ENCODE results near the gene RPS24.
"Not testable (repeated sequence)": the region's sequence is repeated elsewhere in the genome, so short reads cannot be mapped to it uniquely, and the experiment has no call there.

The RPS24 gene

DNA sequence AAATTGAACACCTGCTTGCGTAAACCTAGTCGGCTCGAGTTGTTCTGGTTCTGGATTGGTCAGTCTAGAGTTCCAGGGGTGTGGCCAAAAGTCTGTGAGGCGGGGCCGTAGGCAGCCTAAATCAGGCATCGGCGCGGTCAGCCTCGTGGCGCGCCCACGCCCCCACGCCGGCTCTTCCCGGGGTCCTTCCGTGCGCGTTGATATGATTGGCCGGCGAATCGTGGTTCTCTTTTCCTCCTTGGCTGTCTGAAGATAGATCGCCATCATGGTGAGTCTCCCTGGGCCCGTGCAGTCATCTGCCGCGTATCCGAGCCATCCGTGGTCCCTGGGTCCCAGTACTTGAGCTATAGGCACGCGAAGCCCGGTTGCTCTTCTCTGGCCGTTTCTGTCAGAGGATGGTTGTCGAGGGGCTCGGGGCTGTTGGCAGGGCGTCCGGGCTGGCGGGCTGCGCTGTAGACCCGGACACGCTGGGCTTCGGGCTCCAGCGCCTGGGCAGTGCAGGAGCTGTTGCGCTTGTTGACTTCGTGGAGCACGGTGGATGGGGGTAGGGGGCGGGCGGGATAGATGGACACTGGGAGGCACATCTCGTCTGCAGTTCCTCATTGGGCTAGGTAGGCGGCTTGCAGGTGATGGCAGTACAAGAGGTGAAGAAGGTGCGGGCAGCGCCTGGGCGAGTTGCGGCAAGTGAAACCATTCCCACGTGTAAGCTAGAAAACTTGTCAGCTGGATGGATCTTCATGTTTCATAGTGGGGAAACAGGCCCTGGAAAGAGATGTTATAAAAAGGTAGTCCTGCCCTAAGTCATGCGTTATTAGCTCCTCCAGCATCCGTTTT, at the start of gene RPS24:
Gene RPS24 (plus strand): TSS at position 227 of the 834 bp plus-strand sequence. CDS start 39 bp downstream, at position 266.
- DNase-seq, result peak; percentile 88

DNA sequence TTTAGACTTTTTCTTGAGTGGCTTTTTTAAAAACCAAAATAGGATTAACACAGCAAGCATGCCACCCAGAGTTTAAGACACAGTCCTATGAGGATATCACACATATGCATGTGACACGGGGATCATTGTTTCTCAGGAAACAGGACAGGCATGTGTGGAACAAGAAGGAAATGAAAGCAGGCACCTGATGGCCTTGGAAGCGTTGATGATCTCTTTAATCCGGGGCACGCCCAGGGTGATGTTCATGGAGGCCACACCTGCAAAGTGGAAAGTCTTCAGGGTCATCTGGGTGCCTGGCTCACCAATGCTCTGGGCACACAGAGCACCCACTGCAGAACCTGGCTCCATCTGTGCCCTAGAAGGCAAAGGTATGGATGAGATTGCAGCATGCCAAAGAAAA, 48.7 kb upstream of the RPS24 start:
- DNase-seq, result no peak

DNA sequence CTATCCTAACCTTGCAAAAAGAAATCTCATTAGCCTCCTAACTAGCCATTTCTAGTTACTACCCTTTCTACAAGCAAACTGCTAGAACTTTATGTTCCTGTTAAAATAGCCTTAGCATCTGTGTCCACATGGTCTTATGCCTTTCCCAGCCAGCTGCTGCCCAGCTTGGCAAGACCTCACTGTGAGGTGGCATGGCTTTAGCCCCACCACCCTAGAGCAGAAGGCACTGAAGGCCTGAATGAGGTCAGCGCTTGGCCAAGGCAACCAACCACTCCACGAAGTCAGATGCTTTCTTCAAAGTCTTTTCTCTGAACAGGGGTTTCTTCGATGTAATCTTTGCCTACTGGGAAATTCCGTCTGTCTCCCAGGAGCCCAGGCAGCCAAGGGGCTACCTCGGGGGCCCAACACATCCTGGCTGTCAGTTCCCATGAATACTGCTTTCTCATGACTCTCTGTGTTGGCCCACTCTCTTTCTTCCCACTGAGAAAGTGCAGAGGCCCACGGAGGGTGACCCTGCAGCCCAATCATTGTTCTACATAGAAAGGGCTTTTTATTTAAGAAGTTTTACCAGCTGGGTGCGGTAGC, 45.9 kb upstream of the RPS24 start:
- DNase-seq, result no peak

DNA sequence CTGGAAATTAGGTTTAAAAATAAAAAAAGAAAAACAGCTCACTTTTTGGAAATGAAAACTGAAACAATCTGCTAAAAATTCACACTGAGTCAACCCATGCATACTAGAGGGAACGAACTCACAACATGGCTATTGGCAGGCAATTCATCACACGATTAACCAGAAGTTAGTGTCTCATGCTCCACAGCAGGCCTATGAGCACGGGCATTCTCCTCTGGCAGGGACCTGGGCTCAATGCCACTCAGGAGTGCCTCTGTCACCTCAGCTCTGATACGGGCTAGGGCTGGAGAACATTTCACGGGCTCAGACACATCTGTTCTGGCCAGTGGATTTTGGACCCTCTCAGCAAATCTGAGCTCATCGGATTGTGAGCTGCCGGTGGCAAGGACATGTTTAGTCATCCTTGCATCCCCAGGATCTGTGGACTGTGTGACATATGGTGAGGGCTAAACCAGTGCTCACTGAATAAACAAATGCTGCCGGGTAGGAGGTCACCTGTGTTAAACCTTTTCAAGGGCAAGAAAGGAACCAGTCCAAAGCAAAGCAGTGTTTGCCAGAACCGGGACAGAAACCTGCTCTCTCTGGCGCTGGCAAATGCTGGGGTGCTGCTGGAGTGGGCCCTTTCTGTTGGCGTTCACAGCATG, 44.5 kb upstream of the RPS24 start:
- no peak for DNase-seq

DNA sequence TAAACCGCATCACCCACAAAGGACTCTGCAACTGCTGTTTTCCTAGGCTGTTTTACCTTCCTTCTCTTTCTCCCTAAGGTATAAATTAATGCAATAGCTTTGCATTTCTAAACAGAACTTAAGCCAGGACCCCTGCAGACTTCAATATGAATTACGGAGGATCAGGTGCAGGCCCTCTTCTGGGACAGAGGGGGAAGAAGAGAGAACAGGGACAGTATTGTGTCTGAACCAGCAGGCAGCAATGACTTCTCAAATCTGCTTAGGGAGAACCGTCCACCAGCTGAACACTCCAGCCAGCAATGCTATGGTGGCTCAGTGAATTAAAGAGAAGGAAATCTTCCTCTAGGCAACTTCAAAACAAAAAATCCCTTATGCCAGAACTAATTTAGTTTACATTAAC, 40.0 kb upstream of the RPS24 start:
- DNase-seq, result no peak

DNA sequence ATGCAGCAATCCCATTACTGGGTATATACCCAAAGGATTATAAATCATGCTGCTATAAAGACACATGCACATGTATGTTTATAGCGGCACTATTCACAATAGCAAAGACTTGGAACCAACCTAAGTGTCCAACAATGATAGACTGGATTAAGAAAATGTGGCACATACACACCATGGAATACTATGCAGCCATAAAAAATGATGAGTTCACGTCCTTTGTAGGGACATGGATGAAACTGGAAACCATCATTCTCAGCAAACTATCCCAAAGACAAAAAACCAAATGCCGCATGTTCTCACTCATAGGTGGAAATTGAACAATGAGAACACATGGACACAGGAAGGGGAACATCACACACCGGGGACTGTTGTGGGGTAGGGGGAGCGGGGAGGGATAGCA, 34.9 kb upstream of the RPS24 start:
- DNase-seq, result not testable (repeated sequence)

DNA sequence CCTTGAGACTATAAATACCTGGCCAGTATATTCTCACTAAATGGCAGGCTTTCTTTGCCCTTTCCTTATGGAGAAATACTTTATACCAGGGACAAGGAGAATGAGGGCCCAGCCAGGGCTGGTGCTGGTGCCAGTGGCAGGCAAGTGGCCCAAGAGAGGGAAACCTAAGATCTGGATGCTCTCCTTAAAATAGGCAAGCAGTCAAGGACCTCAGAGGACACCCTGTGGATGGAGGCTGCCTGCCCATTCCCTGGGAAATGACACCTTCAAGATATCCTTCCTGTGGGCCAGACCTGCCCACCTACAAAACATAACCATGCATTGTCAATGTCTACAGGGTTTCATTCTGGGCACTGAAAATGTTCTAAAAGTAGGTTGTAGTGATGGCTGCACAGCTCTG, 33.5 kb upstream of the RPS24 start:
- DNase-seq, result no peak

DNA sequence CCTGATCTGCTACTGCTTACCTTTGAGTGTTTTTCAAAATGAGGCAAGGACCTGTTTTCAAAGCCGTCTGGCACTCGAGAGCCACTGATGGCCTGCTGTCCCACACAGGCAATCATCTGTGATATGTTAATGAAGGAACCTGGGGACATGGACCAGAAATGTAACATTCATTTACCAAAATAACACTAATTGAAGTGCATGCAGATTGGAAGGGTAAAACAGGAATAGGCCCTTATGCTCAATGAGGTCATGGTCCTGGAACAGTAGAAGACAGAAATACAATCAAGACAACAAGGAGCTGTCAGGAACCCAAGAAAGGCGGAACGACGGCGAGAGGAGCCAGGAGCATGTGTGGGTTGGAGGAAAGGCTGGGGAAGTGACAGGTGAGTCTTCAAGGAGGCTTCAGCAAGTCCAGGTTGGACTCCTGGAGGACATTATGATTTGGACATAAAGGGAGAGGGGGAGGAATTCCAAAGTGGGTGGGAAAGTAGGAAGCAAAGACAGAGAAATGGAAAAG, 32.6 kb upstream of the RPS24 start:
- DNase-seq, result no peak

DNA sequence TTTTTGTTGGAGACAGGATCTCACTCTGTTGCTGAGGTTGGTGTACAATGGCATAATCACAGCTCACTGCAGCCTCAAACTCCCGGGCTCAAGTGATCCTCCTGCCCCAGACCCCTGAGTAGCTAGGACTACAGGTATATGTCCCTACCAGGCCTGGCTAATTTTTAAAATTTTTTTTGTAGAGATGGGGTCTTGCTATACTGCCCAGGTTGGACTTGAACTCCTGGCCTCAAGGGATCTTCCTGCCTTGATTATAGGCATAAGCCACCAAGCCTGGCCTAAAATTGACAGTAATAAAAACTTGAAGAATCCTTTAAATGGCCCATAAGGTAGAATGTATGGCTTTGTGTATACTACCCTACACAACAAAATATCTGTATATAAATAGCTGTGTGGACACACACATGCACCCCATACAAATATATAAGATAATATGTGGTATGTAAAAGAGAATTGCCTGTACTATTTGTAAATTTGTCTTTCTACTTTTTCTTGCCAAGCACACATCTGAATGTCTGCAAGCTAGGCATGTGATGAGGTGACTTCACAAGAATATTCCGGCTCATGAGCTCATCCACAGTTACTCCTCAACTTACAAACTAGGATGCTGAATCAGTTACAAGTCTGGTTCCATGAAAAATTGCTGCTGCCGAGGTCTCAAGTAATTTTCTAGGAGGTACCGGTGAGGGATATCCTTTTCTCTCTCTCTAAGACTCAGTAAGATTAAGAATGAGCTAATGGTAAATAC, 30.9 kb upstream of the RPS24 start:
- no peak for DNase-seq

DNA sequence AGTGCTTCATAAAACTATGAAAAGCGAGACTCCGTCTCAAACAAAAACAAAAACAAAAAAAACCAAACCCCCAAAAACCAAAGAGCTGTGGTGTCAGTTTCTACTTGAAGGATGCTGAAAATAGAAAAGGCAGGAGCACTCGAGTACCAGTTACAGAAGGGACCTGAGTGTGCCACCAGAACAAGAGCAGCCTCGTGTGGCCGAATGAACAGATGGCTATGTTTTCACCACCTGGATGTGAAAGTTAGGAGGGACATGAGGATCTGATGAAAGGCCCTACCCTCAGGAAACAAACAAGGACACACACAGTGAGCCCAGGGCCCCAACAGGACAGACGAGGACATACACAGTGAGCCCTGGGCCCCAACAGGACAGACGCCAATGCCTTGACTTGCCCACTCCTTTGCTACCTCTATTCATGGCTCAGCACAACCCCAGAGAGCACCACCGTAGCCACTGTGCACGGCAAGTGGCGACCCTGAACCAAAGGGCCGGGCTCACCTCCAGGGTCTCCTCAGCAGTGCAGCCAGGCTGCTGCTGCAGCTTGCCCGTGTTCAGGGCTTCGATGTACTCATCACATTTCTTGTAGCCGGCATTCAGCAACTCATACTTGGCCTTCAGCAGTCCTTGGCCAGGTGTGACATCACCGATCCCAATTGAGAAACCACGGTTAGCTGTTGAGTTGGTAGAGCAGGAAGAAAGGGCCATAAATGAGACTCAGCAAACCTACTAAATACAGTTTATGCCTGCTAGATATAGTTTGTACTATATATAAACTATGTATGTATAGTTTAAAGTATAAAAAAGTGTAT, 29.2 kb upstream of the RPS24 start:
- DNase-seq, result no peak

DNA sequence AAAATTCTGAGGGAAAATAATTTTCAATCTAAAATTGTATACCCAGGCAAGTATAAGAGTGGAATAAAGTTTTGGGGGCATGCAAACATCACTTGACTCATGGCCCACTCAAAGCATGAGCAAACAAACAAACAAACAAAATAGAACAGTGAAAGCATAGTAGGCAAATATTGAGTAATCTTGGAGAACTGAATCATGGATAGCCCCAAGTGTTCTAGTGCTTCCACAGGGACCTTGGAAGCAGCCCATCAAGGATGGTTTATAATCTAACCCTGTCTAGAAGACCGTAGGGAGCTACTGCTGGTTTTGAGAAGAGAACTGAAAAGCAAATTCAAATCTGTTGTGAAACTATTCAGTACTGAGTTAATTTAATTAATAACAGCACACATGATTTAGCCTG, 26.5 kb upstream of the RPS24 start:
- no peak for DNase-seq

DNA sequence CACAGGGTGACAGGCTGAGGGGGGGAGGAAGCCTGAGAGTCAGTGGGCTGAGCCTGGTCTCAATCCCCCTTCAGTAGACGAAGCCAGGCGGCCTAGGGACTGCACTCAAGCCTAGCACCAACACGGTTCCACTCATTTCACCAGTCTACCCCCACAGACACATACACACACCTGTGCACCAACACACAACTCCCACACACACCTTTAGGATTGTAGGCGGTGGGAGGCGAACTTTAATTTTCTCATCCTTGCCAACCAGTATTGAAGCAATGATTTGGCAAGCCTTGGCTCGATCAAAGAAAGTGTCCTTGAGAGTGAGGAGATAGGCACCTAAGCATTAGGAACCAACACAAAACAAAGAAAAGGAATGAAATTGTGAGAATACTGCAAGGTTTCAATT, 24.0 kb upstream of the RPS24 start:
- DNase-seq, result no peak

DNA sequence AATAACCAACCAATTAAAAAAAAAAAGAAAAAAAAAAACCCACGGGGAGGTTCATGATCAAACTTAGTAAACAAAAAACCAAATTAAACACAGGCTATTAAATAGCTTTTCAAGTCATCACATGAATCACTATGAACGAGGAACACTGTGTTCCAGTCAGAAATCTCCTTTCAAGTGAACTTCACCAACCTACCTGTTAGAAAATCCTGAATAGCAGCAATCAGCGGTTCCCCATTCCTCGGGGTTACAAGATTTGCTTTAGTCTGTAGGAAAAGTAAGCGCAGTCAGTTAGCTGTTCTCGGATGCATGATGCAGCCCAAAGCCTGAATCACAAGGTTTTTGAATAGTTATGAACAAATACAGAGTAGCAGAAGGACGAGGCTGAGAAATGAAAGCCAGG, 23.4 kb upstream of the RPS24 start:
- no peak for DNase-seq

DNA sequence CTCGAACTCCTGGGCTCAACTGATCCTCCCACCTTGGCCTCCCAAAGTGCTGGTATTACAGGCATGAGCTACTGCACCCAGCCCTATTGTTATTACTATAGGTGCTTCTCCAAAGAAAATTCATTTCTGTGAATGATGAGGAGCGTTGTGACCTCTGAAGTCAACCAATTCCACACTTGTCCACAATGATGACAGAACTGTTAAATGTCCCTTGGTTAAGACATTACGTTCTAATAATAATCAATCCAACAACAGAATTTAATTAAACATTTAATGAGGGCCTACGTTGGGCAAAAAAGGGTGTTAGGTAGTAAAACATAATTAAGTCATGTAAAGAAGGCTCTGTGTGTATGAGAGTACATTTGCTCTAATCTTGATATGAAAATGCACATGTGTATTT, 22.6 kb upstream of the RPS24 start:
- no peak for DNase-seq

DNA sequence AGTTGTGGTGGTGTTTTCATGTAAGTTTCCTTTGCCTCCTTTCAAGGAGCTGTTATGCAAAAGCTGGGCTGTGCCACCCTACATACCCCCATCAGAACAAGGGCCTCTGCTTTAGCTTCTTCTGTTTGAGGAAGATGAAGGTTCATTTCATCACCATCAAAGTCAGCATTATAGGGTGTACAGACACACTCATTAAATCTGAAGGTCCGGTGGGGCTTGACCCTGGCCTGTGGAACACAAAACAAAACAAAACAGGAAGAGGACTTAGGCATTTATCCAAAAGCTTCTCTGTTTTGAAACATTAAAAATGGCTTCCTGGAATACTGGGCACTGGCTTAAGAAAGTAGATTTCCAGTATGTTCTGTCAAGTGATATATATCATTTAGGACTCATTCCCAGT, 20.1 kb upstream of the RPS24 start:
- no peak for DNase-seq

DNA sequence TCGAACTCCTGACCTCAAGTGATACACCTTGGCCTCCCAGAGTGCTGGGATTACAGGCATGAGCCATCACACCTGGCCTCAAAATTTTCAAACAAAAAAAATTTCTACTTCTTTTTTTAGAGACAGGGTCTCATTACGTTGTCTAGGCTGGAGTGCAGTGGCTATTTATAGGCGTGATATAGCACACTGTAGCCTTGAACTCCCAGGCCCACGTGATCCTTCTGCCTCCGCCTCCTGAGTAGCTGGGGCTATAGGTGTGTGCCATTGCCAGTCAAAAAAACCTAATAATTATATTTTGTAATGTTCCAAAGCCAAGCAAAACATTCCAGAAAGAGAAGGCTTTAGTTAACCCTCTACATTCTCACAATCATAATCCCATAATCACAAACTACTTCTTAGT, 18.1 kb upstream of the RPS24 start:
- no peak for DNase-seq

DNA sequence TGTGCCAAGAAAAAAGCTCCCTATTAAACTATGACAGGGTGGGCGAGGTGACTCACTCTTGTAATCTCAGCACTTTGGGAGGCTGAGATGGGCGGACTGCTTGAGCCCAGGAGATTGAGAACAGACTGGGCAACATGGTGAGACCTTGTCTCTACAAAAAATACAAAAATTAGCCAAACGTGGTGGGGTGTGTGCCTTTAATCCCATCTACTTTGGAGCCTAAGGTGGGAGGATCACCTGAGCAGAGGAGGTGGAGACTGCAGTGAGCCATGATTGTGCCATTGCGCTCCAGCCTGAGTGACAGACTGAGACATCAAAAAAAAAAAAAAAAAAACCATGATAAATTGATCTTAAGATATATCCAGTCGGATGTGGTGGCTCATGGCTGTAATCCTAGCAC, 15.8 kb upstream of the RPS24 start:
- no peak for DNase-seq

DNA sequence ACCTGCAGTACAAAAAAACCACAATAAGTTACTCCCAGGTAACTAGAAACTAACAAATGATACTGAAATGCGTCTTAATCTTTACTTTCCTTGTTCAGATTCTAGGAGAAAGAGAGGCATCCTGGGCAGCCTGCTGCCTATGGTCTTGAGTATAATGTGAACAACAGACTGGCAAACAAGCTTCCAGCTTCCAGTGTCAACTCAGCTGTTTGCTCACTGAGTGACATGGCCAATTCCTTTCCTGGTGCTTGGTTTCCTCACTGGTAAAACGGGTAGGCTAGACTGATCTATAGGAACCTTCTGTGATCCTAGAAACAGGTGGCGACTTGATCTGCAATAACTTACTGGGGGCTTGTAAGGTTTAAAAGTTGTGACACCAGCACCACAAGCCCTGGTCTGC, 14.4 kb upstream of the RPS24 start:
- no peak for DNase-seq

DNA sequence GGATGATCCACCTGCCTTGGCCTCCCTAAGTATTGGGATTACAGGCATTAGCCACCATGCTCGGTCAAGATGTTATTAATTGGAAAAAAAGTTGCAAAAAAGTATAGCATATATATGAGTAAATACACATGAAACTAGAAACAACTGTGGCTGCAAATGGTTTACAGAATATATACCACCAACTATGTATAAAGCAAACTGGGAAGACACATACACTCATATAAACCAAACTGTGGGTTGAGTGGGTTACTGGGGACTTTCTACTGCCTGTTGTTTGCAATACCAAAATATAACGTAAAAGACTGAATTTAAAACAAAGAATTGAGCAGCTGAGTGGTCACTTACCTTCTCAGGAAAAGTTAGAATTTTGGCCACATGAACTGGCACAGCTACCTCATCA, 12.5 kb upstream of the RPS24 start:
- DNase-seq, result no peak

DNA sequence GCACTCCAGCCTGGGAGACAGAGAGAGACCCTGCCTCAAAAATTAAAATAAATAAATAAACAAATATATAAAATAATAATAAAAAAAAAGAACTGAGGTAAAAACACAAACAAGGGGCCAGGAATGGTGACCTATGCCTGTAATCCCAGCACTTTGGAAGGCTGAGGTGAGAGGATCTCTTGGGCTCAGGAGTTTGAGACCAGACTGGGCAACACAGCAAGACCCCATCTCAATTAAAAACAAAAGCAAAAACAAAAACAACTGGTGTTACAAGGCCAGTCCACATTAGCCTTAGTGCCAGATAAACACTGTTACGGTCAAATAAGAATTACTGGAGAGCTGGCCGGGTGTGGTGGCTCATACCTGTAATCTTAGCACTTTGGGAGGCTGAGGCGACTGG, 9.9 kb upstream of the RPS24 start:
- no peak for DNase-seq

DNA sequence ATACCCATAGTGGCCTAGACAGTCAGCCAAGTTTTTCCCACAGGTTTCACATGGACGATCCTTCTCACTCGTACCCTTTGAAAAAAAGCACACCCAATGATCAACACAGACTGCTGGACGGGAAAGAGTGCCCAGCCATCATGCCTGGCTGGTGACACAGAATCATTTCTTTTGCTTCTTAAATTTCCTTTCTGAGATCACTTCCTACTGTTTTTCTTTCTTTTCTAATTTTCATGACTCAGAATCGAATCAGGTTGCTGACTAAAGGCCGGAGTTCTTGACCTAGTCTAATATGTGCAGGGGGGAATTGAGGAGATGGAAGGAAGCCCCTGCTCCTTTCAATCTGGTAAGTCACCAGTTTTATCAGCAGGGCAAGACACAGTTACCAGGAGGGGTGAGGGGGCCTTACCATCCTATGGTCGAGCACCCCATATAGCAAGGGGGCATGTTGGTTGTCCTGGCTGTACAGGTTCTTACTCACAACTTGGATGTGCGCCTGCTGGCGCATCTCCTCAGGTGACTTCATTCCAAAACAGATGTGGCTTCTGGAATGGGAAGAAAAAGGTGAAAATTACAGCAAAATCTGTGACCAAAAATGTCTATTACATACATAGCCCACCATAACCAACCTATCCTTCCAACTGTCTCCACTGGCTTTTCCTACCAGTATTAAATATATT, 7.8 kb upstream of the RPS24 start:
- no peak for DNase-seq

Measured in NCI-H1105 (cell line).